Fibroblast of skin of left quadriceps (primary cell): ENCODE data around the gene SCMH1.

Experiments
- DNase-seq, 2 experiments: peaks; one replicate each; pipeline ENCODE4 v3.0.0-alpha.2; 2013; ENCODE audit warnings: low read depth in 2 of 2

SCMH1 gene

GRCh38 chr1:41024953-41025352 lies 217.2 kb downstream of the SCMH1 start:
- no peak for DNase-seq

- no peak for DNase-seq
These were observed 218.7 kb downstream of the SCMH1 start for GRCh38 chr1:41023279-41023990.

- no peak for DNase-seq
These were observed 219.7 kb downstream of the SCMH1 start for GRCh38 chr1:41022424-41022823.

GRCh38 chr1:41021526-41022308 lies 220.4 kb downstream of the SCMH1 start, which contains the start of gene SLFNL1:
Gene SLFNL1 (minus strand): TSS chr1:41021725. CDS start chr1:41020660, 1,065 bp downstream.
- no peak for DNase-seq

- no peak for DNase-seq
These were observed 221.5 kb downstream of the SCMH1 start for GRCh38 chr1:41020654-41021053.

GRCh38 chr1:41020109-41020576 lies 222.0 kb downstream of the SCMH1 start:
- no peak for DNase-seq

GRCh38 chr1:41019353-41019745 lies 222.8 kb downstream of the SCMH1 start:
- no peak for DNase-seq

GRCh38 chr1:41018018-41018410 lies 224.1 kb downstream of the SCMH1 start:
- no peak for DNase-seq

GRCh38 chr1:41017141-41018017 lies 224.7 kb downstream of the SCMH1 start:
- DNase-seq, result no peak

GRCh38 chr1:41015897-41016470 lies 226.1 kb downstream of the SCMH1 start:
- DNase-seq, result no peak

GRCh38 chr1:41015281-41015896 lies 226.7 kb downstream of the SCMH1 start:
- DNase-seq, result no peak

- DNase-seq, result no peak
These were observed 227.2 kb downstream of the SCMH1 start for GRCh38 chr1:41014871-41015270.

GRCh38 chr1:41013796-41014195 lies 228.3 kb downstream of the SCMH1 start:
- no peak for DNase-seq

- no peak for DNase-seq
These were observed 229.1 kb downstream of the SCMH1 start for GRCh38 chr1:41013024-41013423.

GRCh38 chr1:41010345-41010744 lies 231.8 kb downstream of the SCMH1 start:
- no peak for DNase-seq

- DNase-seq, result no peak
These were observed 232.6 kb downstream of the SCMH1 start for GRCh38 chr1:41009466-41009865.

GRCh38 chr1:41006942-41007865 lies 234.9 kb downstream of the SCMH1 start:
- DNase-seq, result no peak

GRCh38 chr1:41005876-41006275 lies 236.2 kb downstream of the SCMH1 start:
- no peak for DNase-seq

GRCh38 chr1:41003640-41004220 lies 238.4 kb downstream of the SCMH1 start:
- DNase-seq, result peak; percentile 99
